CD4-positive, alpha-beta T cell (primary cell): ENCODE data around the gene CCDC70. TPM values are rescaled to one million over a fixed set of nuclear protein-coding genes. Genes with fewer than 3 reads are reported as not detected.

Source experiments
- ATAC-seq: fragments of 200-7000 bp; cut with Tn5 transposase; one replicate; pipeline ENCODE4 v1.10.0; 2022; ENCODE audit warnings: mild to moderate bottlenecking; ENCODE audit not compliant: poor library complexity
- CTCF ChIA-PET: fragments of 350-600 bp; sonication (Branson Sonifier 250); formaldehyde crosslinking; loops from one replicate; lab custom pipeline; 2021; ENCODE audit warnings: antibody characterized with exemption, inconsistent platforms; lab: Charles Lee
- POLR2A ChIA-PET: fragments of 350-600 bp; sonication (Branson Sonifier 250); formaldehyde crosslinking; loops from one replicate; lab custom pipeline; 2021; ENCODE audit warnings: antibody characterized with exemption, inconsistent platforms; lab: Charles Lee
- DNase-seq, 14 experiments: peaks; one replicate each; pipeline ENCODE4 v3.0.0-alpha.2; 2013 to 2020; ENCODE audit warnings: mixed read lengths in 2 of 14
- H3K27ac ChIP-seq, 2 donors: one replicate each; pipeline versions ENCODE4 v1.5.1 to v1.7.0; 2013; ENCODE audit warnings: low read length in 2 of 2, low read depth in 1 of 2, mild to moderate bottlenecking in 1 of 2
- H3K27me3 ChIP-seq, 2 experiments: 1 replicate in 1 of 2; 2 replicates in 1 of 2; pipeline versions ENCODE4 v1.6.1 to v1.7.0; 2013; ENCODE audit warnings: low read length in 2 of 2, control low read depth in 1 of 2, mild to moderate bottlenecking in 1 of 2, moderate library complexity in 1 of 2; ENCODE audit not compliant: insufficient read depth in 2 of 2, control insufficient read depth in 1 of 2
- H3K36me3 ChIP-seq: one replicate; pipeline ENCODE4 v1.6.1; 2013; ENCODE audit warnings: low read length, control low read depth; ENCODE audit not compliant: insufficient read depth
- H3K4me1 ChIP-seq: one replicate; pipeline ENCODE4 v1.6.1; 2013; ENCODE audit warnings: low read length, control low read depth; ENCODE audit not compliant: insufficient read depth
- H3K4me3 ChIP-seq: one replicate; pipeline ENCODE4 v1.5.1; 2013; ENCODE audit warnings: mild to moderate bottlenecking, low read length, moderate library complexity
- H3K9me3 ChIP-seq, 2 experiments: 1 replicate in 1 of 2; 2 replicates in 1 of 2; pipeline versions ENCODE4 v1.6.1 to v1.7.0; 2013; ENCODE audit warnings: low read length in 2 of 2, mild to moderate bottlenecking in 2 of 2, control low read depth in 1 of 2, moderate library complexity in 1 of 2; ENCODE audit not compliant: control insufficient read depth in 1 of 2, insufficient read depth in 1 of 2
- H3K27ac Mint-ChIP-seq: one replicate; pipeline ENCODE4 v1.8.0; 2020; ENCODE audit warnings: mixed read lengths
- H3K27me3 Mint-ChIP-seq: one replicate; pipeline ENCODE4 v1.8.0; 2021; ENCODE audit warnings: mixed read lengths
- H3K36me3 Mint-ChIP-seq: one replicate; pipeline ENCODE4 v1.8.0; 2021; ENCODE audit warnings: low read depth, mixed read lengths
- H3K4me1 Mint-ChIP-seq: one replicate; pipeline ENCODE4 v1.8.0; 2021; ENCODE audit warnings: low read depth, mixed read lengths
- H3K4me3 Mint-ChIP-seq: one replicate; pipeline ENCODE4 v1.8.0; 2020; ENCODE audit warnings: mild to moderate bottlenecking, mixed read lengths
- H3K9me3 Mint-ChIP-seq: one replicate; pipeline ENCODE4 v1.8.0; 2020; ENCODE audit warnings: mixed read lengths
- intact Hi-C, 2 experiments: fragments of 100-400 bp; cut with DNase I in 1 of 2; cut with micrococcal nuclease in 1 of 2; formaldehyde crosslinking; loops; one replicate each; pipeline versions ENCODE4 v1.15.1 to v1.9.0; 2023 to 2025; cut with DNase I, micrococcal nuclease
- polyA plus RNA-seq, 2 donors: library from polyadenylated mRNA; unstranded; fragments of 120-200 nt; gene quantifications; one replicate each; pipeline ENCODE4 v1.2.1, GENCODE V29; 2013
- total RNA-seq, 174 experiments: library from RNA in 2 of 174; stranded (reverse) in 2 of 174; gene quantifications; one replicate each; pipeline ENCODE4 v1.2.3 and lab custom pipeline; 2021 to 2026
- TF ChIP-seq, protein P1 (sequence below): fragments of 200-600 bp; IDR thresholded peaks from one replicate; pipeline ENCODE4 v1.8.0; 2022; ENCODE audit warnings: antibody characterized with exemption, mild to moderate bottlenecking

The CCDC70 gene
- total RNA-seq (not detected), total RNA-seq (lab: John Stamatoyannopoulos, UW) (0 to 0.18 (median 0) reads per million in 172 experiments)
- polyA plus RNA-seq (2013, experiment 1 of 2), result not detected
- polyA plus RNA-seq (2013, experiment 2 of 2), result not detected

- no peak for DNase-seq
- no peak within 1 kb of the TSS for H3K27ac Mint-ChIP-seq
- no peak within 1 kb of the TSS for H3K4me3 Mint-ChIP-seq
These were observed at the start of gene CCDC70 for GRCh38 chr13:51861723-51862300. TSS of gene CCDC70 (plus strand) at chr13:51861969. CDS start at chr13:51865412, 3,443 bp downstream.

GRCh38 chr13:51814071-51814470 lies 47.7 kb upstream of the CCDC70 start:
- Mint-ChIP-seq H3K4me3 (peak overlapping the region; percentile 25), H3K27me3 (no peaks in the 10 kb centered on the region), H3K36me3 (peaks cover 79% of the 10 kb centered on the region), H3K27ac (peak overlapping the region; percentile 89), H3K4me1 (peaks cover 75% of the 10 kb centered on the region), H3K9me3 (no peaks in the 10 kb centered on the region)
- Histone ChIP-seq H3K27me3 (no peaks in the 10 kb centered on the region), H3K4me1 (peaks cover 70% of the 10 kb centered on the region), H3K27ac (no peak overlapping the region), H3K9me3 (peaks cover 0 to 3% of the 10 kb centered on the region in 2 experiments), H3K36me3 (peaks cover 41% of the 10 kb centered on the region), H3K4me3 (no peak overlapping the region)
- CTCF ChIA-PET, result interaction anchor here (0.6 to 4.4 kb wide), 6 partner anchors 9 to 338 kb away, joined by 3 to 44 read pairs (median 4); no protein-coding TSS in a partner anchor
- intact Hi-C loops, result loop anchor here in 1 of 2 experiments (10.0 kb wide), 2 partner anchors 641 to 841 kb away; partner anchors contain the start of genes CKAP2, SUGT1 and VPS36
- no peak for DNase-seq
- ATAC-seq, result no peak
- POLR2A ChIA-PET, result interaction anchor here (0.7 to 8.1 kb wide), 8 partner anchors 7 to 361 kb away, joined by 3 to 110 read pairs (median 6); partner anchors contain the start of gene INTS6
- TF ChIP-seq, protein P1, sequence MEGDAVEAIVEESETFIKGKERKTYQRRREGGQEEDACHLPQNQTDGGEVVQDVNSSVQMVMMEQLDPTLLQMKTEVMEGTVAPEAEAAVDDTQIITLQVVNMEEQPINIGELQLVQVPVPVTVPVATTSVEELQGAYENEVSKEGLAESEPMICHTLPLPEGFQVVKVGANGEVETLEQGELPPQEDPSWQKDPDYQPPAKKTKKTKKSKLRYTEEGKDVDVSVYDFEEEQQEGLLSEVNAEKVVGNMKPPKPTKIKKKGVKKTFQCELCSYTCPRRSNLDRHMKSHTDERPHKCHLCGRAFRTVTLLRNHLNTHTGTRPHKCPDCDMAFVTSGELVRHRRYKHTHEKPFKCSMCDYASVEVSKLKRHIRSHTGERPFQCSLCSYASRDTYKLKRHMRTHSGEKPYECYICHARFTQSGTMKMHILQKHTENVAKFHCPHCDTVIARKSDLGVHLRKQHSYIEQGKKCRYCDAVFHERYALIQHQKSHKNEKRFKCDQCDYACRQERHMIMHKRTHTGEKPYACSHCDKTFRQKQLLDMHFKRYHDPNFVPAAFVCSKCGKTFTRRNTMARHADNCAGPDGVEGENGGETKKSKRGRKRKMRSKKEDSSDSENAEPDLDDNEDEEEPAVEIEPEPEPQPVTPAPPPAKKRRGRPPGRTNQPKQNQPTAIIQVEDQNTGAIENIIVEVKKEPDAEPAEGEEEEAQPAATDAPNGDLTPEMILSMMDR, result no peak

More at GRCh38 chr13:51861723-51862300, at the start of gene CCDC70:
- Histone ChIP-seq H3K27ac (no peak within 1 kb of the TSS), H3K27me3 (no peaks in the 10 kb centered on the region), H3K4me3 (no peak within 1 kb of the TSS), H3K36me3 (no peaks in the 10 kb centered on the region), H3K9me3 (no peaks in the 10 kb centered on the region), H3K4me1 (no peaks in the 10 kb centered on the region)
- ChIA-PET POLR2A (interaction anchor here (0.7 kb wide), 1 partner anchor 408 kb away, joined by 3 read pairs; no protein-coding TSS in a partner anchor), CTCF (no interaction called here)
- Mint-ChIP-seq H3K4me1 (peaks cover 7% of the 10 kb centered on the region), H3K36me3 (no peaks in the 10 kb centered on the region), H3K9me3 (no peaks in the 10 kb centered on the region), H3K27me3 (no peaks in the 10 kb centered on the region)
- TF ChIP-seq, protein P1, result no peak
- ATAC-seq, result no peak
- intact Hi-C loops, result no loop called here

- Mint-ChIP-seq H3K27ac (peak overlapping the region; percentile 89), H3K4me1 (peaks cover 84% of the 10 kb centered on the region), H3K9me3 (no peaks in the 10 kb centered on the region), H3K36me3 (peaks cover 79% of the 10 kb centered on the region), H3K4me3 (peak overlapping the region; percentile 77), H3K27me3 (no peaks in the 10 kb centered on the region)
- peaks cover 79% of the 10 kb centered on the region for H3K4me1 ChIP-seq
- peak; percentile 56 to 88 (median 68) for DNase-seq
- peak overlapping the region; percentile 13 for H3K4me3 ChIP-seq
- H3K9me3 ChIP-seq, result peaks cover 0 to 3% of the 10 kb centered on the region in 2 experiments
- H3K27ac ChIP-seq, result peak overlapping the region in 1 of 2 donors; percentile 23
- no peaks in the 10 kb centered on the region for H3K27me3 ChIP-seq
- ChIA-PET CTCF (interaction anchor here (0.6 to 4.4 kb wide), 16 partner anchors 10 to 414 kb away, joined by 3 to 44 read pairs (median 4); partner anchors contain the start of genes TMEM272 and WDFY2), POLR2A (interaction anchor here (0.7 to 8.1 kb wide), 11 partner anchors 8 to 364 kb away, joined by 3 to 110 read pairs (median 6); partner anchors contain the start of genes ALG11 and INTS6)
- intact Hi-C loops, result loop anchor here (1.0 to 10.0 kb wide), 6 partner anchors 10 to 840 kb away; partner anchors contain the start of genes CKAP2 (in 1 of the 2), SUGT1 (in 1 of the 2) and VPS36 (in 1 of the 2)
- peaks cover 41% of the 10 kb centered on the region for H3K36me3 ChIP-seq
- ATAC-seq, result peak; percentile 80
- TF ChIP-seq, protein P1, result peak; percentile 89
These were observed 46.7 kb upstream of the CCDC70 start for GRCh38 chr13:51814825-51815650.
